Sigmoid colon (tissue), 7 donors: ENCODE data around the gene RAB36. TPM values are rescaled to one million over a fixed set of nuclear protein-coding genes. Genes with fewer than 3 reads are reported as not detected.
A peak's percentile ranks its signal among the peaks of the same experiment; 100 is the strongest.

Experiments used
- DNase-seq: peaks from one replicate; pipeline ENCODE4 v3.0.0-alpha.2; 2019
- H3K27ac ChIP-seq, 4 donors: fragments of 200-600 bp; sonication (generic); one replicate each; pipeline ENCODE4 v1.5.1; 2016 to 2019; ENCODE audit warnings: mild to moderate bottlenecking in 1 of 4
- H3K27me3 ChIP-seq, 3 donors: fragments of 200-600 bp; sonication (generic); one replicate each; pipeline ENCODE4 v1.5.1; 2019; ENCODE audit warnings: mild to moderate bottlenecking in 1 of 3
- H3K36me3 ChIP-seq, 4 donors: fragments of 200-600 bp; sonication (generic); one replicate each; pipeline ENCODE4 v1.5.1; 2016 to 2019
- H3K4me1 ChIP-seq, 4 donors: fragments of 200-600 bp; sonication (generic); one replicate each; pipeline ENCODE4 v1.5.1; 2017 to 2019
- H3K4me3 ChIP-seq, 4 donors: fragments of 200-600 bp; sonication (generic); one replicate each; pipeline ENCODE4 v1.5.1; 2017 to 2019; ENCODE audit warnings: mild to moderate bottlenecking in 2 of 4, moderate library complexity in 1 of 4
- H3K9me3 ChIP-seq, 4 donors: fragments of 200-600 bp in 3 of 4; sonication (generic) in 3 of 4; one replicate each; pipeline versions ENCODE4 v1.5.1 to v1.6.1; 2013 to 2019
- CTCF ChIP-seq, 4 experiments: fragments of 450-650 bp in 3 of 4; fragments of 200-600 bp in 1 of 4; IDR thresholded peaks; one replicate each; pipeline ENCODE4 v1.5.1; 2016 to 2019; ENCODE audit warnings: antibody characterized with exemption in 4 of 4, mild to moderate bottlenecking in 3 of 4, moderate library complexity in 2 of 4
- EP300 ChIP-seq, 4 donors: sonication (generic); formaldehyde crosslinking; IDR thresholded peaks; one replicate each; pipeline ENCODE4 v1.6.1; 2017; ENCODE audit warnings: antibody characterized with exemption in 4 of 4
- POLR2A ChIP-seq, 2 donors: fragments of 450-650 bp; IDR thresholded peaks; one replicate each; pipeline ENCODE4 v1.6.1; 2016; ENCODE audit warnings: antibody characterized with exemption in 2 of 2, mild to moderate bottlenecking in 2 of 2, moderate library complexity in 2 of 2
- POLR2AphosphoS5 ChIP-seq, 4 donors: sonication (generic); formaldehyde crosslinking; IDR thresholded peaks; one replicate each; pipeline ENCODE4 v1.6.1; 2017; ENCODE audit warnings: antibody characterized with exemption in 4 of 4
- WGBS, 2 donors: extraction: QIAGEN DNeasy Blood & Tissue Kit; methylation state at CpG; one replicate each; pipeline ENCODE4 v1.1.7; 2013; 5-methylcytosine and 5-hydroxymethylcytosine counted together
- intact Hi-C: fragments of 100-400 bp; cut with DNase I; formaldehyde crosslinking; loops from one replicate; pipeline ENCODE4 v1.15.1; 2023
- polyA plus RNA-seq, 3 donors: library from polyadenylated mRNA; stranded (reverse); fragments of 200-250 nt; gene quantifications; one replicate each; pipeline ENCODE4 v1.2.3, GENCODE V29; 2013
- total RNA-seq, 4 donors: library from RNA; depleted of rRNA; stranded (reverse); fragments of >200 nt; gene quantifications; one replicate each; pipeline ENCODE4 v1.1.0, GENCODE V29; 2016
- donor health status: healthy with polysubstance abuse.
- donor health status: Bipolar disorder and iron deficiency.
- donor health status: healthy.

RAB36 gene
- total and polyA plus RNA-seq, 7 donors, result 0.23 to 5.3 (median 2.1) TPM

- peaks cover 0 to 7% (median 5%) of the 10 kb centered on the region in 4 donors for H3K4me1 ChIP-seq
- intact Hi-C loops, result no loop called here
- H3K27me3 ChIP-seq, result no peaks in the 10 kb centered on the region
- H3K4me3 ChIP-seq, result no peak overlapping the region
- no peak overlapping the region for H3K27ac ChIP-seq
- TF ChIP-seq CTCF (IDR thresholded peaks at IDR 0.05) (no peak), EP300 (IDR thresholded peaks at IDR 0.05) (no peak), POLR2AphosphoS5 (IDR thresholded peaks at IDR 0.05) (no peak), POLR2A (IDR thresholded peaks at IDR 0.05) (no peak)
- DNase-seq, result no peak
- H3K36me3 ChIP-seq, result peaks cover 0 to 7% (median 0%) of the 10 kb centered on the region in 4 donors
- H3K9me3 ChIP-seq, result no peaks in the 10 kb centered on the region
- WGBS, 2 donors, result 88 to 89% methylated on average over 14 of the region's 14 CpGs
These were observed 18.9 kb upstream of the RAB36 start for GRCh38 chr22:23126165-23127054.

- Histone ChIP-seq H3K27me3 (no peaks in the 10 kb centered on the region), H3K4me1 (peaks cover 0 to 7% (median 5%) of the 10 kb centered on the region in 4 donors), H3K27ac (no peak overlapping the region), H3K4me3 (no peak overlapping the region), H3K36me3 (peaks cover 0 to 7% (median 0%) of the 10 kb centered on the region in 4 donors), H3K9me3 (no peaks in the 10 kb centered on the region)
- intact Hi-C loops, result no loop called here
- no peak for TF ChIP-seq CTCF (IDR thresholded peaks at IDR 0.05)
- TF ChIP-seq POLR2A (IDR thresholded peaks at IDR 0.05), result no peak
- no peak for TF ChIP-seq POLR2AphosphoS5 (IDR thresholded peaks at IDR 0.05)
- TF ChIP-seq EP300 (IDR thresholded peaks at IDR 0.05), result no peak
- no peak for DNase-seq
- 92% methylated on average over 7 of the region's 7 CpGs for WGBS, 2 donors
These were observed 18.1 kb upstream of the RAB36 start for GRCh38 chr22:23127055-23127756.

- H3K4me1 ChIP-seq, result peaks cover 0 to 7% (median 5%) of the 10 kb centered on the region in 4 donors
- no peak overlapping the region for H3K27ac ChIP-seq
- 65 to 82% methylated on average over 9 of the region's 9 CpGs for WGBS, 2 donors
- H3K27me3 ChIP-seq, result no peaks in the 10 kb centered on the region
- intact Hi-C loops, result loop anchor here (1.0 kb wide), 1 partner anchor 167 kb away; no protein-coding TSS in a partner anchor
- no peak for DNase-seq
- no peaks in the 10 kb centered on the region for H3K9me3 ChIP-seq
- peaks cover 0 to 7% (median 0%) of the 10 kb centered on the region in 4 donors for H3K36me3 ChIP-seq
- TF ChIP-seq POLR2A (IDR thresholded peaks at IDR 0.05) (no peak), CTCF (IDR thresholded peaks at IDR 0.05) (no peak), POLR2AphosphoS5 (IDR thresholded peaks at IDR 0.05) (no peak), EP300 (IDR thresholded peaks at IDR 0.05) (no peak)
- H3K4me3 ChIP-seq, result no peak overlapping the region
These were observed 17.5 kb upstream of the RAB36 start for GRCh38 chr22:23127788-23128187.

- 34 to 44% methylated on average over 14 of the region's 14 CpGs for WGBS, 2 donors
- Histone ChIP-seq H3K4me3 (no peak overlapping the region), H3K27ac (no peak overlapping the region), H3K9me3 (no peaks in the 10 kb centered on the region), H3K4me1 (peaks cover 0 to 7% (median 5%) of the 10 kb centered on the region in 4 donors), H3K27me3 (no peaks in the 10 kb centered on the region), H3K36me3 (peaks cover 0 to 3% (median 0%) of the 10 kb centered on the region in 4 donors)
- DNase-seq, result peak; percentile 78
- intact Hi-C loops, result loop anchor here (1.0 kb wide), 1 partner anchor 168 kb away; no protein-coding TSS in a partner anchor
- TF ChIP-seq EP300 (IDR thresholded peaks at IDR 0.05), result no peak
- peak; percentile 66 to 89 (median 72) for TF ChIP-seq CTCF (IDR thresholded peaks at IDR 0.05)
These were observed 16.8 kb upstream of the RAB36 start for GRCh38 chr22:23128269-23129108.
